Measurements from ENCODE around the gene IFNL3. TPM values are rescaled to one million over a fixed set of nuclear protein-coding genes. Genes with fewer than 3 reads are reported as not detected.
A peak's percentile ranks its signal among the peaks of the same experiment; 100 is the strongest.
"Not testable (repeated sequence)": the region's sequence is repeated elsewhere in the genome, so short reads cannot be mapped to it uniquely, and the experiment has no call there.

IFNL3 gene
- total RNA-seq, 1 donor from 2014 or later, result not detected

- Mint-ChIP-seq H3K4me3 (ENCODE audit: unreplicated experiment) (no peak overlapping the region), H3K27me3 (ENCODE audit: low read depth, unreplicated experiment) (peaks cover 43% of the 10 kb centered on the region), H3K27ac (ENCODE audit: unreplicated experiment) (no peak overlapping the region), H3K9me3 (ENCODE audit: unreplicated experiment) (no peaks in the 10 kb centered on the region), H3K36me3 (ENCODE audit: low read depth, unreplicated experiment) (no peaks in the 10 kb centered on the region), H3K4me1 (ENCODE audit: low read depth, unreplicated experiment) (no peaks in the 10 kb centered on the region)
- no peaks in the 10 kb centered on the region for H3K4me1 ChIP-seq (ENCODE audit: insufficient read depth, low read length)
- H2AFZ ChIP-seq (ENCODE audit: low read depth, low read length), result peak overlapping the region; percentile 26
- peaks cover 30% of the 10 kb centered on the region for H3K27me3 ChIP-seq (ENCODE audit: insufficient read depth, low read length)
- no peak for FAIRE-seq
- TF ChIP-seq, protein P1, sequence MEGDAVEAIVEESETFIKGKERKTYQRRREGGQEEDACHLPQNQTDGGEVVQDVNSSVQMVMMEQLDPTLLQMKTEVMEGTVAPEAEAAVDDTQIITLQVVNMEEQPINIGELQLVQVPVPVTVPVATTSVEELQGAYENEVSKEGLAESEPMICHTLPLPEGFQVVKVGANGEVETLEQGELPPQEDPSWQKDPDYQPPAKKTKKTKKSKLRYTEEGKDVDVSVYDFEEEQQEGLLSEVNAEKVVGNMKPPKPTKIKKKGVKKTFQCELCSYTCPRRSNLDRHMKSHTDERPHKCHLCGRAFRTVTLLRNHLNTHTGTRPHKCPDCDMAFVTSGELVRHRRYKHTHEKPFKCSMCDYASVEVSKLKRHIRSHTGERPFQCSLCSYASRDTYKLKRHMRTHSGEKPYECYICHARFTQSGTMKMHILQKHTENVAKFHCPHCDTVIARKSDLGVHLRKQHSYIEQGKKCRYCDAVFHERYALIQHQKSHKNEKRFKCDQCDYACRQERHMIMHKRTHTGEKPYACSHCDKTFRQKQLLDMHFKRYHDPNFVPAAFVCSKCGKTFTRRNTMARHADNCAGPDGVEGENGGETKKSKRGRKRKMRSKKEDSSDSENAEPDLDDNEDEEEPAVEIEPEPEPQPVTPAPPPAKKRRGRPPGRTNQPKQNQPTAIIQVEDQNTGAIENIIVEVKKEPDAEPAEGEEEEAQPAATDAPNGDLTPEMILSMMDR (IDR thresholded peaks at IDR 0.05; ENCODE audit: insufficient read depth, low read depth, low read length), result no peak
- TF ChIP-seq EZH2 (IDR thresholded peaks at IDR 0.05; ENCODE audit: insufficient read depth, low read length), result no peak
- no peak for DNase-seq (ENCODE audit: low read depth)
- H3K4me2 ChIP-seq (ENCODE audit: low read length), result no peak overlapping the region
- H3K36me3 ChIP-seq (ENCODE audit: insufficient read depth, low read length), result no peaks in the 10 kb centered on the region
- no peak overlapping the region for H3K27ac ChIP-seq (ENCODE audit: low read depth, low read length)
- no peak overlapping the region for H3K9ac ChIP-seq (ENCODE audit: low read length)
- no peaks in the 10 kb centered on the region for H4K20me1 ChIP-seq (ENCODE audit: insufficient read depth, low read length)
- no peaks in the 10 kb centered on the region for H3K79me2 ChIP-seq (ENCODE audit: insufficient read depth, low read length)
- no peaks in the 10 kb centered on the region for H3K9me3 ChIP-seq (ENCODE audit: insufficient read depth, low read depth, low read length)
- no peak overlapping the region for H3K4me3 ChIP-seq (ENCODE audit: insufficient read depth, low read depth, low read length)
These were observed 2.3 kb upstream of the IFNL3 start for GRCh38 chr19:39246951-39247669.

GRCh38 chr19:39245166-39245565, 360 bp upstream of the IFNL3 start:
- H3K36me3 Mint-ChIP-seq (ENCODE audit: low read depth, unreplicated experiment); FAIRE-seq: not testable (repeated sequence)
- H3K27me3 Mint-ChIP-seq (ENCODE audit: low read depth, unreplicated experiment), result peaks cover 39% of the 10 kb centered on the region

GRCh38 chr19:39243741-39244140, 1.1 kb downstream of the IFNL3 start:
- H3K27ac Mint-ChIP-seq (ENCODE audit: unreplicated experiment); H3K4me1 Mint-ChIP-seq (ENCODE audit: low read depth, unreplicated experiment); H3K79me2 ChIP-seq (ENCODE audit: insufficient read depth, low read length); H3K9me3 Mint-ChIP-seq (ENCODE audit: unreplicated experiment); H3K36me3 ChIP-seq (ENCODE audit: insufficient read depth, low read length); H3K36me3 Mint-ChIP-seq (ENCODE audit: low read depth, unreplicated experiment); DNase-seq (ENCODE audit: low read depth); H3K9me3 ChIP-seq (ENCODE audit: insufficient read depth, low read depth, low read length); FAIRE-seq; H3K4me3 ChIP-seq (ENCODE audit: insufficient read depth, low read depth, low read length); H3K4me2 ChIP-seq (ENCODE audit: low read length); H2AFZ ChIP-seq (ENCODE audit: low read depth, low read length); H3K27ac ChIP-seq (ENCODE audit: low read depth, low read length); H3K4me1 ChIP-seq (ENCODE audit: insufficient read depth, low read length); H3K4me3 Mint-ChIP-seq (ENCODE audit: unreplicated experiment); H3K9ac ChIP-seq (ENCODE audit: low read length); H4K20me1 ChIP-seq (ENCODE audit: insufficient read depth, low read length): not testable (repeated sequence)
- peaks cover 14% of the 10 kb centered on the region for H3K27me3 ChIP-seq (ENCODE audit: insufficient read depth, low read length)
- H3K27me3 Mint-ChIP-seq (ENCODE audit: low read depth, unreplicated experiment), result peaks cover 34% of the 10 kb centered on the region

More at GRCh38 chr19:39245166-39245565, 360 bp upstream of the IFNL3 start:
- H3K27me3 ChIP-seq (ENCODE audit: insufficient read depth, low read length), result peaks cover 23% of the 10 kb centered on the region
- not testable (repeated sequence) for H3K9me3 Mint-ChIP-seq (ENCODE audit: unreplicated experiment); H3K4me3 Mint-ChIP-seq (ENCODE audit: unreplicated experiment); H3K27ac ChIP-seq (ENCODE audit: low read depth, low read length); H3K4me2 ChIP-seq (ENCODE audit: low read length); H3K27ac Mint-ChIP-seq (ENCODE audit: unreplicated experiment); H3K79me2 ChIP-seq (ENCODE audit: insufficient read depth, low read length); H3K4me1 ChIP-seq (ENCODE audit: insufficient read depth, low read length); H3K4me1 Mint-ChIP-seq (ENCODE audit: low read depth, unreplicated experiment); H3K9ac ChIP-seq (ENCODE audit: low read length); H3K4me3 ChIP-seq (ENCODE audit: insufficient read depth, low read depth, low read length); H2AFZ ChIP-seq (ENCODE audit: low read depth, low read length); H4K20me1 ChIP-seq (ENCODE audit: insufficient read depth, low read length); DNase-seq (ENCODE audit: low read depth); H3K9me3 ChIP-seq (ENCODE audit: insufficient read depth, low read depth, low read length); H3K36me3 ChIP-seq (ENCODE audit: insufficient read depth, low read length)

All from astrocyte (in vitro differentiated cells and primary cell).